HAP-1 (cell line): ENCODE results near the gene ZMIZ1.

ENCODE experiments used
- DNase-seq, 2 experiments: peaks; one replicate each; pipeline ENCODE4 v3.0.0-alpha.2; 2016 to 2020; ENCODE audit warnings: low spot score in 2 of 2
- H3K27me3 ChIP-seq: fragments of 250-450 bp; sonication (Bioruptor Pico); 2 replicates; pipeline ENCODE4 v1.5.1; 2020; ENCODE audit warnings: low read depth, mild to moderate bottlenecking, moderate library complexity
- H3K36me3 ChIP-seq: fragments of 250-450 bp; sonication (Bioruptor Pico); replicated peaks from 2 replicates; pipeline ENCODE4 v1.5.1; 2020; ENCODE audit warnings: mild to moderate bottlenecking
- H3K4me1 ChIP-seq: fragments of 250-450 bp; sonication (Bioruptor Pico); 2 replicates; pipeline ENCODE4 v1.5.1; 2020; ENCODE audit warnings: mild to moderate bottlenecking
- H3K4me3 ChIP-seq: fragments of 250-450 bp; sonication (Bioruptor Pico); 2 replicates; pipeline ENCODE4 v1.5.1; 2020; ENCODE audit warnings: mild to moderate bottlenecking, moderate library complexity
- H3K9me3 ChIP-seq: fragments of 250-450 bp; sonication (Bioruptor Pico); 2 replicates; pipeline ENCODE4 v1.5.1; 2020; ENCODE audit warnings: mild to moderate bottlenecking, moderate library complexity
- in situ Hi-C: fragments of 300-500 bp; cut with MboI; formaldehyde crosslinking; loops from 3 replicates; pipeline ENCODE4 v1.14.3; 2020; ENCODE audit warnings: low sequenced_read_pairs, inconsistent platforms, mixed read lengths

Gene ZMIZ1

GRCh38 chr10:79162861-79163665 is 94.3 kb downstream of the ZMIZ1 start:
- H3K9me3 ChIP-seq: no peaks in the 10 kb centered on the region
- H3K4me3 ChIP-seq: no peak overlapping the region
- no peaks in the 10 kb centered on the region for H3K36me3 ChIP-seq
- in situ Hi-C loops: no loop called here
- H3K27me3 ChIP-seq: no peaks in the 10 kb centered on the region
- no peak for DNase-seq
- H3K4me1 ChIP-seq: peaks cover 4% of the 10 kb centered on the region

GRCh38 chr10:79163666-79163975 is 94.9 kb downstream of the ZMIZ1 start:
- Histone ChIP-seq H3K4me3 (no peak overlapping the region), H3K27me3 (no peaks in the 10 kb centered on the region), H3K4me1 (no peaks in the 10 kb centered on the region), H3K9me3 (no peaks in the 10 kb centered on the region), H3K36me3 (no peaks in the 10 kb centered on the region)
- in situ Hi-C loops: no loop called here
- no peak for DNase-seq

GRCh38 chr10:79164075-79164474 is 95.3 kb downstream of the ZMIZ1 start:
- in situ Hi-C loops: no loop called here
- H3K9me3 ChIP-seq: no peaks in the 10 kb centered on the region
- no peaks in the 10 kb centered on the region for H3K4me1 ChIP-seq
- DNase-seq: no peak
- H3K36me3 ChIP-seq: no peaks in the 10 kb centered on the region
- no peaks in the 10 kb centered on the region for H3K27me3 ChIP-seq
- no peak overlapping the region for H3K4me3 ChIP-seq

GRCh38 chr10:79165070-79165778 is 96.5 kb downstream of the ZMIZ1 start:
- H3K27me3 ChIP-seq: no peaks in the 10 kb centered on the region

GRCh38 chr10:79166312-79166721 is 97.6 kb downstream of the ZMIZ1 start:
- Histone ChIP-seq H3K4me3 (no peak overlapping the region), H3K36me3 (no peaks in the 10 kb centered on the region), H3K9me3 (no peaks in the 10 kb centered on the region), H3K27me3 (no peaks in the 10 kb centered on the region), H3K4me1 (no peaks in the 10 kb centered on the region)
- in situ Hi-C loops: no loop called here
- no peak for DNase-seq

More at GRCh38 chr10:79165070-79165778, 96.5 kb downstream of the ZMIZ1 start:
- Histone ChIP-seq H3K36me3 (no peaks in the 10 kb centered on the region), H3K9me3 (no peaks in the 10 kb centered on the region), H3K4me3 (no peak overlapping the region), H3K4me1 (no peaks in the 10 kb centered on the region)
- in situ Hi-C loops: no loop called here
- no peak for DNase-seq

GRCh38 chr10:79166741-79167140 is 98.0 kb downstream of the ZMIZ1 start:
- Histone ChIP-seq H3K4me3 (no peak overlapping the region), H3K36me3 (no peaks in the 10 kb centered on the region), H3K4me1 (no peaks in the 10 kb centered on the region), H3K27me3 (no peaks in the 10 kb centered on the region), H3K9me3 (no peaks in the 10 kb centered on the region)
- in situ Hi-C loops: no loop called here
- DNase-seq: no peak

- H3K36me3 ChIP-seq: no peaks in the 10 kb centered on the region
- no peaks in the 10 kb centered on the region for H3K27me3 ChIP-seq
- H3K4me3 ChIP-seq: no peak overlapping the region
- no peak for DNase-seq
- no peaks in the 10 kb centered on the region for H3K4me1 ChIP-seq
- in situ Hi-C loops: no loop called here
- no peaks in the 10 kb centered on the region for H3K9me3 ChIP-seq
These were observed 98.8 kb downstream of the ZMIZ1 start for GRCh38 chr10:79167537-79167936.

GRCh38 chr10:79168210-79168609 is 99.4 kb downstream of the ZMIZ1 start:
- no peak overlapping the region for H3K4me3 ChIP-seq
- DNase-seq: no peak
- H3K36me3 ChIP-seq: no peaks in the 10 kb centered on the region
- in situ Hi-C loops: no loop called here
- no peaks in the 10 kb centered on the region for H3K9me3 ChIP-seq
- no peaks in the 10 kb centered on the region for H3K4me1 ChIP-seq
- H3K27me3 ChIP-seq: no peaks in the 10 kb centered on the region

- Histone ChIP-seq H3K36me3 (no peaks in the 10 kb centered on the region), H3K4me3 (no peak overlapping the region), H3K27me3 (no peaks in the 10 kb centered on the region), H3K4me1 (no peaks in the 10 kb centered on the region), H3K9me3 (no peaks in the 10 kb centered on the region)
- in situ Hi-C loops: no loop called here
- no peak for DNase-seq
These were observed 101.5 kb downstream of the ZMIZ1 start for GRCh38 chr10:79170226-79170752.

- in situ Hi-C loops: no loop called here
- H3K9me3 ChIP-seq: no peaks in the 10 kb centered on the region
- no peak for DNase-seq
- H3K4me3 ChIP-seq: no peak overlapping the region
- H3K27me3 ChIP-seq: no peaks in the 10 kb centered on the region
- H3K4me1 ChIP-seq: no peaks in the 10 kb centered on the region
- H3K36me3 ChIP-seq: no peaks in the 10 kb centered on the region
These were observed 102.2 kb downstream of the ZMIZ1 start for GRCh38 chr10:79170993-79171392.

GRCh38 chr10:79171504-79171903 is 102.7 kb downstream of the ZMIZ1 start:
- in situ Hi-C loops: no loop called here
- no peaks in the 10 kb centered on the region for H3K36me3 ChIP-seq
- no peak overlapping the region for H3K4me3 ChIP-seq
- no peaks in the 10 kb centered on the region for H3K27me3 ChIP-seq
- DNase-seq: no peak
- H3K4me1 ChIP-seq: no peaks in the 10 kb centered on the region
- no peaks in the 10 kb centered on the region for H3K9me3 ChIP-seq

- Histone ChIP-seq H3K4me3 (no peak overlapping the region), H3K36me3 (no peaks in the 10 kb centered on the region), H3K9me3 (no peaks in the 10 kb centered on the region), H3K4me1 (no peaks in the 10 kb centered on the region), H3K27me3 (no peaks in the 10 kb centered on the region)
- DNase-seq: no peak
- in situ Hi-C loops: no loop called here
These were observed 104.1 kb downstream of the ZMIZ1 start for GRCh38 chr10:79172881-79173280.

- Histone ChIP-seq H3K27me3 (no peaks in the 10 kb centered on the region), H3K4me3 (no peak overlapping the region), H3K4me1 (peaks cover 7% of the 10 kb centered on the region), H3K9me3 (no peaks in the 10 kb centered on the region), H3K36me3 (no peaks in the 10 kb centered on the region)
- in situ Hi-C loops: no loop called here
- DNase-seq: no peak
These were observed 105.0 kb downstream of the ZMIZ1 start for GRCh38 chr10:79173582-79174262.

- no peak for DNase-seq
- Histone ChIP-seq H3K36me3 (no peaks in the 10 kb centered on the region), H3K4me1 (peaks cover 13% of the 10 kb centered on the region), H3K27me3 (no peaks in the 10 kb centered on the region), H3K9me3 (no peaks in the 10 kb centered on the region), H3K4me3 (no peak overlapping the region)
- in situ Hi-C loops: no loop called here
These were observed 107.3 kb downstream of the ZMIZ1 start for GRCh38 chr10:79176052-79176501.
